Peyer's patch (tissue), 4 donors: ENCODE measurements around the gene CTSZ. TPM values are rescaled to one million over a fixed set of nuclear protein-coding genes. Genes with fewer than 3 reads are reported as not detected.

Experiments
- DNase-seq, 3 donors: peaks; one replicate each; pipeline ENCODE4 v3.0.0-alpha.2; 2017 to 2019
- H3K27ac ChIP-seq, 4 donors: fragments of 200-600 bp; sonication (generic); one replicate each; pipeline ENCODE4 v1.5.1; 2016 to 2019
- H3K27me3 ChIP-seq, 2 donors: fragments of 200-600 bp; sonication (generic); one replicate each; pipeline ENCODE4 v1.5.1; 2019
- H3K36me3 ChIP-seq, 3 donors: fragments of 200-600 bp; sonication (generic); one replicate each; pipeline ENCODE4 v1.5.1; 2016 to 2019
- H3K4me1 ChIP-seq, 4 donors: fragments of 200-600 bp; sonication (generic); one replicate each; pipeline ENCODE4 v1.5.1; 2016 to 2019
- H3K4me3 ChIP-seq, 4 donors: fragments of 200-600 bp; sonication (generic); 1 replicate in 3 of 4; 2 replicates in 1 of 4; pipeline ENCODE4 v1.5.1; 2016 to 2019; ENCODE audit warnings: mild to moderate bottlenecking in 1 of 4
- H3K9me3 ChIP-seq, 4 donors: fragments of 200-600 bp; sonication (generic); one replicate each; pipeline ENCODE4 v1.5.1; 2016 to 2019; ENCODE audit warnings: mild to moderate bottlenecking in 1 of 4
- CTCF ChIP-seq, 6 experiments: fragments of 450-650 bp in 4 of 6; fragments of 200-600 bp in 2 of 6; sonication (generic) in 1 of 6; IDR thresholded peaks; one replicate each; pipeline ENCODE4 v1.5.1; 2017 to 2019; ENCODE audit warnings: antibody characterized with exemption in 6 of 6, mild to moderate bottlenecking in 3 of 6, moderate library complexity in 1 of 6
- POLR2A ChIP-seq, 2 donors: fragments of 450-650 bp; IDR thresholded peaks; one replicate each; pipeline ENCODE4 v1.5.1; 2017; ENCODE audit warnings: antibody characterized with exemption in 2 of 2, mild to moderate bottlenecking in 2 of 2, moderate library complexity in 2 of 2
- total RNA-seq, 4 donors: library from RNA; depleted of rRNA; stranded (reverse); fragments of >200 nt; gene quantifications; one replicate each; pipeline ENCODE4 v1.1.0, GENCODE V29; 2016

The CTSZ gene
- total RNA-seq, 4 donors from 2014 or later, result 78.4 to 310 (median 274) TPM

DNA sequence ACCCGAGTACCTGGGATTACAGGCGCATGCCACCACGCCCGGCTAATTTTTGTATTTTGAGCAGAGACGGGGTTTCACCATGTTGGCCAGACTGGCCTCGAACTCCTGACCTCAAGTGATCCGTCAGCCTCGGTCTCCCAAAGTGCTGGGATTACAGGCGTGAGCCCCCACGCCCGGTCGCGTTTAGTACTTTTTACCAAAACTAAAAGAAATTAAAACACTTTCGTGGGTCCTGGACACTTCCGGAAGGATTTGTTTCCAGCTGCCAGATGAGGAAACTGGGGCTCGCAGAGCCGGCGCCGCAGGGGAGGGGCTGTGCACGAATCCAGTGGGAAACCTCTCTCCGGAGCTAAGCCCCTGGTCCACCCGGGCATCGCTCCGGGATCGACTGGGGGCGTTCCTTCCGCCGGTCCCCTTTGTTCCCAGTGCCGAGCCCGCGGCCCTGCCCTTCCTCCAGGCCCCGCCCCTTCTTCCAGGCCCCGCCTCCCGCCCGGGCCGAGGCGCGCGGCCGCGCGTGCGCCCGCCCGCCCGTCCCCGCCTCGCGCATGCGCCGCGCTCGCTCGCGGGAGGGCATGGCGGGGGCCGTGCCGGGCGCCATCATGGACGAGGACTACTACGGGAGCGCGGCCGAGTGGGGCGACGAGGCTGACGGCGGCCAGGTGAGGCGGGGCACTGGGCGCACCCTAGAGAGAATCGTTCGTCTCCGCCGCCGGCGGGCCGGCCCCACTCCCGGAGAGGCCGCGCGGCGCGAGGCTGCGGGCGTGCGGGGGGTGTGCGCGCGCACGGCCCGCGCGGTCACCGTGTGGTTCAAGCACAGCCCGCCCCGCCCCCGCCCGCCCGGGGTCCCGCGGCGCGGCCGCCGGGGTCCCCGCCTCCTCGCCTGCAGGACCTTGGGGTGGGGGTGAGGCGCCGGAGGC, 26.1 kb downstream of the CTSZ start, which contains the start of gene NELFCD:
Gene NELFCD, plus strand, starts transcription at position 546 of the 917 bp plus-strand sequence. Its CDS starts 54 bp downstream, at position 600.
- Histone ChIP-seq H3K4me1 (peaks cover 0 to 30% (median 4%) of the 10 kb centered on the region in 4 donors), H3K27ac (peak within 1 kb of the TSS; percentile 80 to 94 (median 84)), H3K36me3 (no peaks in the 10 kb centered on the region), H3K27me3 (no peaks in the 10 kb centered on the region), H3K9me3 (no peaks in the 10 kb centered on the region), H3K4me3 (peak within 1 kb of the TSS; percentile 64 to 97 (median 66))
- TF ChIP-seq CTCF (IDR thresholded peaks at IDR 0.05), result no peak
- TF ChIP-seq POLR2A (IDR thresholded peaks at IDR 0.05), result peak; percentile 36 to 74
- peak; percentile 86 to 96 (median 94) for DNase-seq

- peaks cover 0 to 12% (median 4%) of the 10 kb centered on the region in 4 donors for H3K4me1 ChIP-seq
- H3K4me3 ChIP-seq, result no peak overlapping the region
- TF ChIP-seq POLR2A (IDR thresholded peaks at IDR 0.05) (no peak), CTCF (IDR thresholded peaks at IDR 0.05) (no peak)
- H3K27me3 ChIP-seq, result no peaks in the 10 kb centered on the region
- no peaks in the 10 kb centered on the region for H3K36me3 ChIP-seq
- H3K9me3 ChIP-seq, result peaks cover 0 to 8% (median 0%) of the 10 kb centered on the region in 4 donors
- peak in 1 of 3 donors; percentile 12 for DNase-seq
- no peak overlapping the region for H3K27ac ChIP-seq
These were observed 28.5 kb downstream of the CTSZ start for GRCh38 chr20:58978351-58979190.

DNA sequence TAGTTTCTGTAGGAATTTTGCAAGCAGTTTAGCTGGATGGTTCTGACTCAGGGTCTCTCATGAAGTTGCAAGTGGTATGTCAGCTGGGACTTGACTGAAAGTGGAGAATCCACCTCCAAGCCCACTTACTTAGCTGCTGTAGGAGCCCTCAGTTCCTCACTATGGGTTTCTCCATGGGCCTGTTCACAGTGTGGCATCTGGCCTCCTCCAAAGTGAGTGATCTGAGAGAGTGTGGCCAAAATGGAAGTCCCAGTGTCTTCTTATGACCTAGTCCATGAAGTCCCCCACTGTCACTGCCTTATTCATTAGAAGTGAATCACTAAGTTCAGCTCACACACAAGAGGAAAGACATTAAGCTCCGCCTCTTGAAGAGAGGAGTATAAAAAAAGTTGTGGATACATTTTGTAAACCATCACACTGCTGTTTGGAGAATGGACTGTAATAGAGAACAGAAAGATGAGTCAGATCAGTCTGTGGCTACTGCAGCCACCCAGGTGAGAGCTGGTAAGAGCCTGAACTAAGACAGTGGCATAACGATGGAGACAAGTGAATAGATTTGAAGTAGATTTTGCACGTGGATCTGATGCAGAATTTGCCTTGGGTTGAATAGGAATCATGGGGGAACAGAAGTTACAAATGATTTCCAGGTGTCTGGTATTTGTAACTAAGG, 30.9 kb downstream of the CTSZ start:
- peaks cover 0 to 8% (median 0%) of the 10 kb centered on the region in 4 donors for H3K9me3 ChIP-seq
- H3K4me1 ChIP-seq, result no peaks in the 10 kb centered on the region
- no peaks in the 10 kb centered on the region for H3K36me3 ChIP-seq
- TF ChIP-seq CTCF (IDR thresholded peaks at IDR 0.05) (no peak), POLR2A (IDR thresholded peaks at IDR 0.05) (no peak)
- H3K4me3 ChIP-seq, result no peak overlapping the region
- DNase-seq, result no peak
- H3K27me3 ChIP-seq, result no peaks in the 10 kb centered on the region
- no peak overlapping the region for H3K27ac ChIP-seq

DNA sequence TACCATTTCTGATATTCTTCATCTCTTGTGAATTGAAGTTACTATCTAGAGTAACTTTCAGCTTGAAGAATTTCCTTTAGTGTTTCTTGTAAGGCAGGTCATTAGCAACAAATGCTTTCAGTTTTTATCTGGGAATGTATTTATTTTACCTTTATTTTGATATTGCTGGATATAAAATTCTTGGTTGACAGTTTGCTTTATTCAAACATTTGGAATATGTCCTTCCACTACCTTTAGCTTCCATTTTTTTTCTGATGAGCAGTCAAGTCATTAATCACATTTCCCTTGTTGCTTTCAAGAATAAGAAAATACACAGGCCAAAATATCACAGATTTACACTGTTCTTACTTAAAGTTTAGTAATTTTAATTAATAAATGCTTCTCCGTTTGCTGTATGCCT, 31.7 kb downstream of the CTSZ start:
- H3K27ac ChIP-seq, result no peak overlapping the region
- H3K4me1 ChIP-seq, result no peaks in the 10 kb centered on the region
- H3K36me3 ChIP-seq, result no peaks in the 10 kb centered on the region
- peaks cover 0 to 8% (median 0%) of the 10 kb centered on the region in 4 donors for H3K9me3 ChIP-seq
- no peak for TF ChIP-seq CTCF (IDR thresholded peaks at IDR 0.05)
- TF ChIP-seq POLR2A (IDR thresholded peaks at IDR 0.05), result no peak
- H3K27me3 ChIP-seq, result no peaks in the 10 kb centered on the region
- no peak overlapping the region for H3K4me3 ChIP-seq
- DNase-seq, result no peak

DNA sequence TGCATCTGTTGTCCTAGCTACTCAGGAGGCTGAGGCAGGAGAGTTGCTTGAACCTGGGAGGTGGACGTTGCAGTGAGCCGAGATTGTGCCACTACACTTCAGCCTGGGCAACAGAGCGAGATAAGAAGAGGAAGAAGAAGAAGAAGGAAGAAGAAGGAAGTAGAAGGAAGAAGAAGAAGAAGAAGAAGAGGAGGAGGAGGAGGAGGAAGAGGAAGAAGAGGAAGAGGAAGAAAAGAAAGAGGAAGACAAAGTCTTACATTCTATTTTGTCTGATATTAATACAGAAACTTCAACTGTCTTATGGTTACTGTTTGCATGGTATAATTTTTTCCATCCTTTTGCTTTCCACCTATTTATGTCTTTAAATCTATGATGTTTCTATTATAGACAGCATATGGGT, 33.2 kb downstream of the CTSZ start:
- TF ChIP-seq POLR2A (IDR thresholded peaks at IDR 0.05) (no peak), CTCF (IDR thresholded peaks at IDR 0.05) (no peak)
- no peak overlapping the region for H3K27ac ChIP-seq

More for the DNA sequence above, 33.2 kb downstream of the CTSZ start:
- H3K27me3 ChIP-seq, result no peaks in the 10 kb centered on the region
- H3K36me3 ChIP-seq, result no peaks in the 10 kb centered on the region
- H3K9me3 ChIP-seq, result peaks cover 0 to 11% (median 0%) of the 10 kb centered on the region in 4 donors
- no peak overlapping the region for H3K4me3 ChIP-seq
- no peaks in the 10 kb centered on the region for H3K4me1 ChIP-seq
- no peak for DNase-seq
